T follicular helper cell (primary cell): ENCODE results near the gene ENPP3.
"Not testable (repeated sequence)": the region's sequence is repeated elsewhere in the genome, so short reads cannot be mapped to it uniquely, and the experiment has no call there.

Experiments
- DNase-seq: peaks from one replicate; pipeline ENCODE4 v3.0.0-alpha.2; 2020; ENCODE audit warnings: low read depth

Gene ENPP3

DNA sequence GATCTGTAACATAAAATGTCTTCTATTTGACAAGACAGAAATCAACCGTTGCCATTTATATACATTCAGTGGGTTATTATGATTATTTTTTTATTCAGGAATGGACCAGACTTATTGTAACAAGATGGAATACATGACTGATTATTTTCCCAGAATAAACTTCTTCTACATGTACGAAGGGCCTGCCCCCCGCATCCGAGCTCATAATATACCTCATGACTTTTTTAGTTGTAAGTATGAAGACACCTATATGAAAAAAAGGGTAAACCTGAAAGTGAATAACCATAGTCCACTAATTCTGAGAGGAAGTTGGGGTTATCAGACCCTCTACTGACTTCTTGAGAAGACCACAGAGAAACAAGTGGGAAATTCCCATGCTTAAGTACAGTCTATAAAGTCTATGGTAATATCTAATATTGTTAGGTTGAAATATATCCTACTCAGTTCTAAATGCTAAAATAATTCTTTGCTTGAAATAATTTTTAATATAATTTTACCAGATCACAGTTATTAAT is 48.2 kb downstream of the ENPP3 start:
- no peak for DNase-seq

DNA sequence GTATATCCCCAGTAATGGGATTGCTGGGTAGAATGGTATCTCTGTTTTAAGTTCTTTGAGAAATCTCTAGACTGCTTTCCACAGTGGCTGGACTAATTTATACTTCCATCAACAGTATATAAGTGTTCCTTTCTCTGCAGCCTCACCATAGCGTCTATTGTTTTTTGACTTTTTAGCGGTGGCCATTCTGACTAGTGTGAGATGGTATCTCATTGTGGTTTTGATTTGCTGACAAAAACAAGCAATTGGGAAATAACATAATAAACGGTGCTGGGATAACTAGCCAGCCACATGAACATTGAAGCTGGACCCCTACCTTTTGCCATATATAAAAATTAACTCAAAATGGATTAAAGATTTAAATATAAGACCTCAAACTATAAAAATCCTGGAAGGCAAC is 49.9 kb downstream of the ENPP3 start:
- no peak for DNase-seq

DNA sequence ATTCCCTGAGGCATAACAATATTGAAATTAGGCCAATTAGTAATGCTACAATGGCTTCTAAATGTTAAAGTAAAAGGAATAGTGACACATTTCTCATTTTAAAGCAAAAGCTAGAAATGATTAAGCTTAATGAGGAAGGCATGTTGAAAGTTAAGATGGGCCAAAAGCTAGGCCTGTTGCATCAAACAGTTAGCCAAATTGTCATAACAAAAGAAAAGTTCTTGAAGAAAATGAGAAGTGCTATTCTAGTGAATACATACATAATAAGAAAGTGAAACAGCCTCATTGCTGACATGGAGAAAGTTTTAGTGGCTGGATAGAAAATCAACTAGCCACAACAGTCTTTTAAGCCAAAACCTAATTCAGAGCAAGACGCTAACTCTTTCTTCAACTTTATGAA is 51.2 kb downstream of the ENPP3 start:
- no peak for DNase-seq

DNA sequence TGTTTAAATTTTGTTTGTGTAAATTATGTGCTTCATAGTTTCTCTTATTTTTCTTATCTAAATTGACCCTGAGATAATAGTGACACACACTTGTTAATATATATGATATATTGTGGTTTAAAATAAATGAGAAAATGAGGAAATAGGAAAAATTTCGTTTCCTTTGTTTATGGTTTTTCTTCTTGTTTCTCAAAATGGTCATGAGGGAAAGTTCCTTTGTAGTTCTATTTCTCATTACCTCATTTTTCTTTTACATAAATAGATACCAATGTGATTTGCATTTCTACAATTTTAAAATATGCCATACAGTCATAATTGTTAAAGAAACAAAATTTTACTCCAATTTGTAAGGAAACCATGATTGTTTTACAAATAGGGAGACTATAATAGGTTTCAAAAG is 54.9 kb downstream of the ENPP3 start:
- no peak for DNase-seq

DNA sequence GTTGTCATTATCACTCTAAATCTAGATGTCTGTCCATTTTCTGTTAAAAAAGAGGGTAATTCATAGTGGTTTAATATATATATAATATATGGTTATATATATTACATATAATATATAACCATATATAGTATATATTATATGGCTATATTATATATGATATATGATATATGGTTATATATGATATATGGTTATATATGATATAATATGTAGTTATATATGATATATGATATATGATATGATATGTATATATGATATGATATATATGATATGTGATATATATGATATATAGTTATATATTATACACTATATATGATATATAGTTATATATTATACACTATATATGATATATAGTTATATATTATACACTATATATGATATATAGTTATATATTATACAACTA is 55.5 kb downstream of the ENPP3 start:
- no peak for DNase-seq

DNA sequence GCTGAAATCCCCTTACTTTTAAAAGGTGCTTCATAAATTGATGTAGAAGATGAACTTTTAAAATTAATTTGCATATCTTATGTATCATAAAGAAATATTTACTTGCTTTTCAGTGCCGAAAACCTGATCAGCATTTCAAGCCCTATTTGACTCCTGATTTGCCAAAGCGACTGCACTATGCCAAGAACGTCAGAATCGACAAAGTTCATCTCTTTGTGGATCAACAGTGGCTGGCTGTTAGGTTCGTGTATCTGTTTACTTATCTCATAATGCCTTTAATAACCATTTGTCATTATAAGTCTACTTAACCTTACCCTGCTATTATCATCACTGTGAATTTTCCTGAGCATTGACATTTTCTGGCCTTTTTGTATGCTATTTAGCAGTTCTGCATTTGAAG is 56.3 kb downstream of the ENPP3 start:
- DNase-seq = no peak

DNA sequence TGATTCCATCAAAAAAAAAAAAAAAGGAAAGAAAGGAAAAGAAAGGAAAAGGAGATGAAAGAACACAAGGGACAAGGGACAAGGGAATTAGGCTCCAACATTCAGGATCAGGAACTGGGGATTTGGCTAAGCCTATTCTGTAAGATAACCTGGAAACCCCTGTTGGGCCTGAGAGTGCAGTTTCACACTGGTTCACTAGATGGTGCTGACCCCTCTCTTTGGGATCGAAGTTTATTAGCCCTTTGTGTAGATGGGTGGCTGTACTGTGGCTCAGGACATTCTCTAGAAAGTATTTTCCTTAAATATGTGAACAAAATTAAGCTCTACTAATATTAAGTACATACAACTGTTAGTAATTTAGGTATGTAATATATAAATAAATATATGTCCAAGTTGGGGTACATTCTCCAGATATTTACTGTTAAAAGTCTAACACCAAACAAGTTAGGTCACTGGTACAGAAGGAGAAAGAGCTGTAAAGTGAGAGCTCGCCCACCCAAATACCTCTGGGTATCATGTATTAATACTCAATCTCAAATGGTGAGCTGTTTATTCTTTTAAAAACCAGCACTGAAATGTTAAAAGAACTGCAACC is 57.8 kb downstream of the ENPP3 start:
- DNase-seq = no peak

DNA sequence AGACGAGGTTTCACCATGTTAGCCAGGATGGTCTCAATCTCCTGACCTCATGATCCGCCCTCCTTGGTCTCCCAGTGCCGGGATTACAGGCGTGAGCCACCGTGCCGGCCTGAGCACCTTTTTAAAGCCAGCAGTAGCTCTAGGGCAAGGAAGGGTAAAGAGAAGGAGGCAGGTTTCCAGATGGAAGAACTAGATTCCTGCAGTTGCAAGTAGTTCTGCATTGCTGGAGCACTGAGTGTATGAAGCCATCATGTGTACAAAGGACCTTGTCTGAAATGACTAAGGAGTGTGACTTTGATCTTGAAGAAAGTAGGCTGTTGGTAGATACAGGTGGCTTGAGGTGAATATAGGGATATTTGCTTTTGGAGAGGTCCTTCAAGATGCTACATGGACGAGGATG is 59.9 kb downstream of the ENPP3 start:
- no peak for DNase-seq

DNA sequence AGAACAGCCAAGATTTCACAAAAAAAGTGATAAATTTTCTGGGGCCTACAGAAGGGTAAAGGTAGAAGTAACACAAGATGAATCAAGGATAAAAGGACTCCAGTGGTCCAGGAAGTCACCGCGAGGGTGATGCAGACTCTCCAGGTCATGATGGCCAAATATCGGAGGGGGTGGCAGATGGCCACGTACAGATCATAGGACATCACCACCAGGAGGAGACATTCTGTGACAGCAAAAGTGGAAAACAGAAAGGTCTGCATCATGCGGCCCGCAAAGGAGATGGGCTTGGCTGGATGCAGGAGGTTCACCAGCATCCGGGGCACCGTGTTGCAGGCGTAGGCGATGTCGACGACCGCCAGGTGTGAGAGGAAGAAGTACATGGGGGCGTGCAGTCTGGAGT is 63.7 kb downstream of the ENPP3 start:
- DNase-seq = not testable (repeated sequence)

DNA sequence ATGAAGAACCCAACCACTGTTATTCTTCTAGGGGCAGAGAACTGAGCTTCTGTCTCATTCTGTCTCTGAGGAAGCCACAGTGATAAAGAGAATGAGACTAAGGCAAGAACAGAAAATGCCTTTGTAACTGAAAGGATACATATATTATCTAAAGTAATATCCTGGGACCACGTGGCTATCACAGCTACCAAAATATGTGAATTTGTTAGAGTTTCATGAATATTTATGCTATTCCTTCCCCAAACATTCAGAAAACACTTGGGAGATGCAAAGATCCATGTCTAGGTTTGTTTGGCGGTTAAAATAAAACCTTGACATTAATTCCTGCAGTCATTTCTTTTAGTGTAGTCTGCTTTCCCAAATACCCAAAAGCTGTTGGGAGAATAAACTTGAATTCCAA is 66.8 kb downstream of the ENPP3 start:
- not testable (repeated sequence) for DNase-seq

DNA sequence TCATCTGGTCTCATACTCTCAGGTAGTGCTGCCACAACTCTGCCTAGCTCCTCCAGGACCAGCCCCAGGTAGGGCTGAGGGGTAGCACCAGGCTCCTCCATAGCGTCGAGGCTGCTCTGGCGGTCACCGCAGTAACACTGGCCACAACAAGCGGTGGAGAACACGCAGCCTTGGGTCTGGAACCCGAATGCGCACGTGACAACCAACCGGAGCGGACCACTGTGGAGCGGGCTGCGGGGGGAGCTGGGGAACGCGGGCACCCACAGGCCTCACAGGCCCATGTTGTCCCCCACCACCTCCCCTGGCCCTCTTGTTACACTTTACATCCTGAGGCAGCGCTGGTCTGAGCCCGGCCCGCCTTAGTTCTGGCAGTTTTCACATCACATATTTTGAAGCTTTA is 73.8 kb downstream of the ENPP3 start, which contains the start of gene CTAGE9:
Gene CTAGE9 (minus strand): TSS at position 101 of the 400 bp plus-strand sequence. CDS start 0 bp downstream, at position 101.
- not testable (repeated sequence) for DNase-seq

DNA sequence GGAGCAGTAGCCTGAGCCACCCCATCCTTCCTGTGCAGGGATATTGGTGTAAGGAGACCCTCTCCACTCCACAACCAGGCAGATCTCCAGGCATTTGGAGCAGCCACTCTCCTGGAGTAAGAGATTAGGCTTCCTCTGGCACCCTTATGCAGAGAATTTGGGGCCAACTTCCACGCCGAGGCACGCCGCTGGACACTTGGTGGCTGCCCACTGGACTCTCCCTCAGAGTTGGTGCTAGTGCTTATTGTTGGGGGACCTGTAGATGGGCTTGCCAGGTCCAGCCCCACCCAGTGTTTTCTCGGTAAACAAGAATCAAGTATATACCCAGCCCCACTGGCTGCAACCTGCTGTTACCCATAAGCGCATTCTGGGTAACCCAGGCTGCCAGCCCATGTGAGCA is 78.5 kb downstream of the ENPP3 start:
- not testable (repeated sequence) for DNase-seq

DNA sequence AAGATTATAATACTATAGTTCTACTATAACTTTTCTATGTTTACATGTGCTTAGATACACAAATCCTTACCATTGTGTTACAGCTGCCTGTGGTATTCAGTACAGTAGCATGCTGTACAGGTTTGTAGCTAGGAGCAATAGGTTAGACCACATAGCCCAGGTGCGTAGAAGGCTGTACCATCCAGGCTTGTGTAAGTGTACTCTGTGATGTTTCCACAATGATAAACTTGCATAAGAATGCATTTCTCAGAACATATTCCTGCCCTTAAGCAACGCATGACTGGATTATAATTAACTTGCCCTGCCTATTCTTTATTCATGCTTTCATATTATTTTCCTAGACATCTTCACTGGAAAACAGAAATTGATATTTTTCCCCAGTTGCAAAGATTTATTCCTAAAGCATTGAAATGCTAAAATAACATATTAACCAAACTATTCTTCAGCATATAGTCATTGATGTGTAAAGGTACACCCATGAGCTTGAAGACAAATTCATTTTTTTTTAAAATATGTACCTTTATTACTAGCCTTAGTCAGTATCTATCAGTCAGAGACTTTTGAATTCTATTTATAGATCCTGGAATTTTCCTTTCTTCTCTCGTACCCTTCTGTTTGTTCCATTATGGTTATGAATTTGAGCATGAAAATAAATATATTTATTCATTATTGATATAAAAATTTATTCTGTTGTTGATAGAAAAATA is 80.9 kb downstream of the ENPP3 start:
- no peak for DNase-seq

DNA sequence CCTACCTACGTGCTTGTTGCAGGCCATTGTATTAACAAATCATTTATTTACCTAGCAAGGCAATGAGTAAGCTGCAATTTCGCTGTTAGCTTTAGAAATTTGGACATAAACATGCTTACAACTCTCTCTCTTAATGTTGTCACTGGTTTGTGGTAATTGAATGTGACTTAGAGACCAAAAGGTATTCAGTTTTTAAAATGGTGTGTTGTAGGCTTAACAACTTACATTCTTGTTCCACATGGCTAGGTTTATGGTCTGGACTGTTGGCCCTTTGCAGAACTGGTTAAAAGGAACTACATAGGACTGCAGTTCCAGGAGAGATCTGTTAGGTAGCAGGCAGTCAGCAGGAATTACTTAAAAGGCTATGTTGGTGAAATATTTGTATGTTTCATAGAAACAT is 84.1 kb downstream of the ENPP3 start:
- no peak for DNase-seq

DNA sequence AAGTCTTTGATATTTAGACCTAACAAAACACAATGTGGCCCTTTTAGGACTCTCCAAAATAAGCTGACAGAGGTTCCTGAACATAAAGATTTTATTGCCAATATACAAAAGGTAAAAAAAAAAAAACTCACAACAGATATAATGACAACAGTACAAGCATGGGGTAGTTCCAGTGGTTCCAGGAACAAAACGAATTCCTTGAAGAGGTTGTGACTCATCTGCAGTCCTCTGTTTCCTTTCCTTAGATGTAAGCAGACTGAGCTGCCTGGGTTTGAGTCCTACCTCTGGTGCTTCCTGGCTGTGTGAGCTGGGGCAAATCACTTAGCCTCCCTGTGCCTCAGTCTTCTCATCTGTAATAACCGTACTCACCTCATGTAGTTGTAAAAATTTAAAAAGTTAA is 87.0 kb downstream of the ENPP3 start:
- no peak for DNase-seq

DNA sequence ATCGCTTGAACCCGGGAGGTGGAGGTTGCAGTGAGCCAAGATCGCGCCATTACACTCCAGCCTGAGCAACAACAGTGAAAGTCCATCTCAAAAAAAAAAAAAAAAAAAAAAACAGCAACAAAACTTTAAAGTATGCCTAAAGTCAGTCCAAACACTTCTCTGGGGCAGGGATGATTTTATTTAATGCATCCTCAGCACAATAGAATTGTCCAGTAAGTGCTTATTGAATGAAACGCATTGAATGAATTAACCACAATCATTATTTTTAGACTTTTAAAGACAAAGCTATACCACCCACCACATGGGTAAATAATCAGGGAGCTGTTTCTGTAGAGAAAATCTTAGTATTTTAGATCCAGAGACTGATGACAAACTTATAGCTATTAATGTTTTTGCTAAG is 90.4 kb downstream of the ENPP3 start:
- DNase-seq = no peak

DNA sequence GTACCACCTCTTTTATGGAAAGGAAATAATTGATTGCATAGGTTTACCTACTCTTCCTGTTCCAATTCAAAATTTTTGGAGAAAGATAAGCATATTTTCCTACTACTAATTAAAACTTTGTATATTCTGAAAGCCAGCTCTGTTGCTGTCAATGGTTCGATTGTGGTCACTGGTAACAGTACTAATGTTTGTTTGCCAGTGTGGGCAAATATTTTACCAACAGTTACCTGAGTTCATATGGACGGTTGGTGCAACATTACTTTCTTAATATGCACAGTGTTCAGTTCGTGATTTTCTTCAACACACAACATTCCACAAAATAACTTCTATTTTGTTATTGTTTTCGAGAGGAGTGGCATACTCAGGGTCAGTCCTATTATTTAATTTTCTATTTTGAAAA is 90.8 kb downstream of the ENPP3 start:
- DNase-seq = no peak

DNA sequence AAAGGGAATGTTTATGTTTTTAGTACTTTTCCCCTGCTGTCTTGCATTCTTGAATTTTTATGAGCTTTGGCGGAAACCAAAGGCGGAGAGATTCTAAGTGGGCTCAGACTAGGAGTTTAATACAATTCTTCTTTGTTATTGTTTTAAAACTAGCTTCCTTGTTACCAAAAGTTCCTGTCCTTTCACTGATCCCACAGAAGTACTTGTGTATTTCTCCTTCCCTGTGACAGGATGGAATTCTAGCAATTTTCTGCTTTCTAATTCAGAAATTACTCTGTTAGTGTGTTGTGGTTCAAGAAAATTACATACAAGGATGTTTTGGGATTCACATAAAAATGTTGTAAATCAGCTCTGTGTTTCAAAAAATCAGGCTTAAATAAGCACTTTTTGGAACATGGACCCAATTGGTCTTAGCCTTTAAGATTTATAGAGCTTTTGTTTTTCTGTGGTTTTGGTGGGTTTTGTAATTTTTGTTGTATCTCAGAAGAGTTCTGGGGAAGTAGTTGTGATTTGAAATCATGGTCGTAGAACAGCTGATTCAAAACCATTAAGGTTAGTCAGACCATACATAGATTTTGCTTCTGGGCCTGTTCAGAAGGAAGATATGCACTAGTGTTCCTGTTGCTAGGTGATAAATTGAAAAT is 91.3 kb downstream of the ENPP3 start:
- no peak for DNase-seq

DNA sequence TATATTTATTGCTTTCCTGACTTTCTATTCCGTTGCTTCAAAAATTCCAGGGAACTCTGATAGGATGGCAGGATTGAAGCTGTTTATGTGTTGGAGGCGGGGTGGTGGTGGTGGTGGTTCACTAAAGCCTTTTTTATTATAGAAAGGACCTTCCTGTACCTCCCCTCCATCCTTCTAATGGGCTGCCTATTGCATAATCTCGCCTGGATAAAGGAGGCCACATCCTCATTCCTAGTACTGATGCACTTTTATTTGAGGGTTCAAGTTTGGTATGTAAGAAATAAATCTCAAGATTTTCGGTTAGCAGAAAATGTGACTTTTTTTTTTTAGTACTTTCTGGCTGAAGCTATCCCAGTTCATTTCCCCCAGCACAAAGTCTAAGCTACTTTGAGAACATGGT is 92.4 kb downstream of the ENPP3 start:
- DNase-seq = no peak

DNA sequence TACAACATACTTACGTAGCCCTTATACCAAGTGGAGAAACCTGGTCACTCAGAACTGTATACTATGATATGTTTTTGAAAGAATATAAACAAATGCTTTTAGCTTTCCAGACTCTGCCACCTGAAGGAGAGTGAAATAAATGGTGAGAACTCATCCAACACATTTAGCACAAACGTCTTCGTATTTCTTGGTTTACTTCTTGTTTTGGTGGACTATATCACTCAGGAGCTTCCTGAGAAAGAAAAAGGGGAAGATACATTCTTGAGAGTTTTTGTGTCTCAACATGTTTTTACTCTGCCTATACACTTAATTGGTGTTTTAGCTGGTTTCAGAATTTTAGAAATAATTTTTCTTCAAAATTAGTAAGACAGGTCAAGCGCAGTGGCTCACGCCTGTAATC is 93.2 kb downstream of the ENPP3 start:
- DNase-seq = no peak

DNA sequence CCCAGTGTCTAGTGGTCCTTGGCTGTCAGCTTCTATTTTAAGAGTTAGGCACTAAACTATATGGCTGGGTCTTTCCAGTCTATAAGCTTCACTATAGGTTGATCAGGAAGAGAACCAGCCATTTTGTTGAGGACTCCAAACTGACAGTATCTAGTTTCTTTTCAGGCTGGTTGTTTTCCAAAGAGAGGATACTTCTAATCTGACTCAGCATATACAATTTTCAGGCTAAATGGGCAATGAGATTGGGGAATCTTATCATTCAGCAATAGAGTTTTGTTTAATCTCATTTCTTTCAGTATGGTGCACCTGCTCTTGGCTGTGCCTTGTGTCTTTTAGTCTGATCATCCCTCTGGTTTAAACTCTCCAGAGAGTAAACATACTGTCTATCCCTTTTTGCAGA is 94.1 kb downstream of the ENPP3 start:
- no peak for DNase-seq

DNA sequence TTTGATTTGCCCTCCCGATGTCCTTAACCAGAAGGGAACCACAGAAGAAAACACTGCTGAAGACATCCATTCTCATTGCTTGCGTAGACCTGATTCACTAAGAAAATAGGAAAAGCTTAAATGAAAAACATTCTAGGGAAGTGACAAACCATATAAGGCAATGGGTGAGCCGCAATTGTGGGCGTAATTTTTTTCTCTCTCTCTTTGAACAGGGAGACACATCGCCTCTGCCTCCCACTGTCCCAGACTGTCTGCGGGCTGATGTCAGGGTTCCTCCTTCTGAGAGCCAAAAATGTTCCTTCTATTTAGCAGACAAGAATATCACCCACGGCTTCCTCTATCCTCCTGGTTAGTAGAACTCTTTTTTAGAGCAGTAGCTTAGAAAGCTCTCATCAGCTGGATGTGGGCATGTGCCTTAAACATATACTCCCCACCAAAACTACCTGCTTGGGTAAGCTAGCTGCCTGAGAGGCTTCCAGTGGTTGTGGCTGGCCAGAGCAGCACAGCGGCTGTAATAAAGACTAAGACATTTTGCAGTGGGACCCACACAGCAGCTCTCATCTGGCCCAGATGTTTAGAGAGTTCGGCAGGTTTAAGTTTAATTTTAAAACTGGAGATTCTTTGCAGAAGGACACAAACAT is 96.4 kb downstream of the ENPP3 start:
- no peak for DNase-seq
